HL-60 (cell line): ENCODE results near the gene NKAIN2.

Experiments used
- DNase-seq, 2 experiments: peaks; one replicate each; pipeline ENCODE4 v3.0.0-alpha.2; 2010 to 2020; ENCODE audit warnings: low read depth in 1 of 2, low spot score in 1 of 2
- H3K27ac ChIP-seq: fragments of 250-450 bp; sonication (Bioruptor Pico); replicated peaks from 2 replicates; pipeline ENCODE4 v1.5.1; 2020; ENCODE audit warnings: mild to moderate bottlenecking, moderate library complexity
- H3K27me3 ChIP-seq: fragments of 250-450 bp; sonication (Bioruptor Pico); 2 replicates; pipeline ENCODE4 v1.5.1; 2021; ENCODE audit warnings: mild to moderate bottlenecking, moderate library complexity; ENCODE audit not compliant: insufficient read depth, poor library complexity, severe bottlenecking
- H3K4me3 ChIP-seq: replicated peaks from 2 replicates; pipeline ENCODE4 v1.5.1; 2011; ENCODE audit warnings: mild to moderate bottlenecking, control low read depth, low read length; ENCODE audit not compliant: insufficient read depth
- CTCF ChIP-seq: IDR thresholded peaks from one replicate; pipeline ENCODE4 v1.5.1; 2011; ENCODE audit warnings: low read length, control low read depth, inconsistent platforms; ENCODE audit not compliant: insufficient read depth
- GABPA ChIP-seq: IDR thresholded peaks from 2 replicates; pipeline ENCODE4 v1.6.1; 2012; ENCODE audit warnings: low read depth
- POLR2AphosphoS5 ChIP-seq: IDR thresholded peaks from 2 replicates; pipeline ENCODE4 v1.6.1; 2012; ENCODE audit warnings: low read depth
- REST ChIP-seq: IDR thresholded peaks from 2 replicates; pipeline ENCODE4 v1.6.1; 2012; ENCODE audit warnings: low read depth; ENCODE audit not compliant: insufficient replicate concordance
- SPI1 ChIP-seq: IDR thresholded peaks from 2 replicates; pipeline ENCODE4 v1.6.1; 2012; ENCODE audit warnings: low read depth, mild to moderate bottlenecking, borderline replicate concordance

The NKAIN2 gene

GRCh38 chr6:123794799-123795198 lies 8.9 kb upstream of the NKAIN2 start:
- DNase-seq = no peak
- no peaks in the 10 kb centered on the region for H3K27me3 ChIP-seq
- no peak for TF ChIP-seq SPI1
- TF ChIP-seq GABPA = no peak
- TF ChIP-seq POLR2AphosphoS5 = no peak
- TF ChIP-seq REST = no peak
- no peak for TF ChIP-seq CTCF

GRCh38 chr6:123801067-123801466 lies 2.6 kb upstream of the NKAIN2 start:
- Histone ChIP-seq H3K27me3 (peaks cover 30% of the 10 kb centered on the region), H3K4me3 (no peak overlapping the region), H3K27ac (no peak overlapping the region)
- TF ChIP-seq CTCF (no peak), REST (no peak), GABPA (no peak), SPI1 (no peak)
- DNase-seq = no peak

More at GRCh38 chr6:123794799-123795198, 8.9 kb upstream of the NKAIN2 start:
- Histone ChIP-seq H3K4me3 (no peak overlapping the region), H3K27ac (no peak overlapping the region)

- no peak for TF ChIP-seq POLR2AphosphoS5
- TF ChIP-seq REST = no peak
- no peak for TF ChIP-seq GABPA
- TF ChIP-seq SPI1 = no peak
- no peak for TF ChIP-seq CTCF
- Histone ChIP-seq H3K4me3 (no peak overlapping the region), H3K27me3 (peaks cover 33% of the 10 kb centered on the region), H3K27ac (no peak overlapping the region)
- no peak for DNase-seq
Measured at GRCh38 chr6:123802351-123802696, 1.3 kb upstream of the NKAIN2 start.
